HCT116 (cell line): ENCODE data around the gene CAMK2N2. TPM values are rescaled to one million over a fixed set of nuclear protein-coding genes. Genes with fewer than 3 reads are reported as not detected.

Experiments
- ATAC-seq: fragments of 200-7000 bp; cut with Tn5 transposase; 2 replicates; pipeline ENCODE4 v1.9.1; 2020; ENCODE audit warnings: mild to moderate bottlenecking, moderate library complexity
- BruUV-seq: library from RNA; stranded (reverse); fragments of 400-500 nt; replicated peaks from 2 replicates; lab custom pipeline; 2021; lab: Mats Ljungman, UMichigan
- CTCF ChIA-PET: fragments of 300-600 bp; sonication (Branson Sonifier 250); formaldehyde crosslinking; loops from one replicate; lab custom pipeline; 2021; ENCODE audit warnings: antibody characterized with exemption; lab: Charles Lee
- POLR2A ChIA-PET: fragments of 300-600, 350-600 bp; sonication (Branson Sonifier 250); formaldehyde crosslinking; loops from one replicate; lab custom pipeline; 2021; ENCODE audit warnings: antibody characterized with exemption; lab: Charles Lee
- RAD21 ChIA-PET, 2 experiments: fragments of 300-600 bp; sonication (Branson Sonifier 250); formaldehyde crosslinking; loops; one replicate each; lab custom pipeline; 2023; ENCODE audit warnings: low total read pairs in 2 of 2; ENCODE audit not compliant: uncharacterized antibody in 2 of 2, unreplicated experiment in 2 of 2, low non-redundant PET in 1 of 2; lab: Charles Lee
- DNase-seq: peaks from one replicate; pipeline ENCODE4 v3.0.0-alpha.2; 2010; ENCODE audit warnings: low read depth, low spot score
- H2AFZ ChIP-seq: fragments of 200-600 bp; shearing (Covaris generic), sonication (generic); 2 replicates; pipeline ENCODE4 v1.6.1; 2017; ENCODE audit warnings: low read depth, mixed run types, mixed read lengths, antibody characterized with exemption, low read length; ENCODE audit not compliant: poor library complexity, severe bottlenecking
- H3K27ac ChIP-seq: 2 replicates; pipeline ENCODE4 v1.5.1; 2012; ENCODE audit warnings: low read depth, low read length
- H3K27me3 ChIP-seq: fragments of 200-600 bp; sonication (generic); 2 replicates; pipeline ENCODE4 v1.6.1; 2016; ENCODE audit warnings: mixed run types, low read length, mixed read lengths; ENCODE audit not compliant: insufficient read depth
- H3K36me3 ChIP-seq, 2 experiments: fragments of 200-500 bp in 1 of 2; fragments of 200-600 bp in 1 of 2; sonication (Bioruptor generic) in 1 of 2; sonication (generic) in 1 of 2; 2 replicates each; pipeline versions ENCODE4 v1.5.1 to v1.6.1; 2014 to 2016; ENCODE audit warnings: low read length in 2 of 2, inconsistent platforms in 1 of 2, mixed read lengths in 1 of 2, mixed run types in 1 of 2; ENCODE audit not compliant: insufficient read depth in 2 of 2, control insufficient read depth in 1 of 2
- H3K4me1 ChIP-seq, 2 experiments: fragments of 200-600 bp in 1 of 2; sonication (generic) in 1 of 2; 2 replicates each; pipeline versions ENCODE4 v1.5.1 to v1.6.1; 2012 to 2017; ENCODE audit warnings: low read length in 2 of 2, inconsistent platforms in 1 of 2, mild to moderate bottlenecking in 1 of 2, mixed read lengths in 1 of 2, mixed run types in 1 of 2, moderate library complexity in 1 of 2; ENCODE audit not compliant: insufficient read depth in 2 of 2, control insufficient read depth in 1 of 2
- H3K4me2 ChIP-seq: fragments of 200-600 bp; sonication (generic); 2 replicates; pipeline ENCODE4 v1.6.1; 2017; ENCODE audit warnings: mixed run types, low read length, mixed read lengths
- H3K4me3 ChIP-seq, 2 experiments: fragments of 200-600 bp in 1 of 2; sonication (generic) in 1 of 2; replicated peaks in 1 of 2; 2 replicates each; pipeline ENCODE4 v1.5.1; 2011 to 2016; ENCODE audit warnings: low read length in 2 of 2, control low read depth in 1 of 2, low read depth in 1 of 2, mild to moderate bottlenecking in 1 of 2, mixed read lengths in 1 of 2, mixed run types in 1 of 2
- H3K79me2 ChIP-seq: fragments of 200-600 bp; sonication (generic); 2 replicates; pipeline ENCODE4 v1.6.1; 2017; ENCODE audit warnings: mild to moderate bottlenecking, mixed run types, low read length, moderate library complexity, mixed read lengths; ENCODE audit not compliant: insufficient read depth
- H3K9ac ChIP-seq: fragments of 200-600 bp; sonication (generic); 2 replicates; pipeline ENCODE4 v1.6.1; 2016; ENCODE audit warnings: low read length, mixed read lengths
- H3K9me2 ChIP-seq: fragments of 200-600 bp; sonication (generic), shearing (Covaris generic); 2 replicates; pipeline ENCODE4 v1.6.1; 2017; ENCODE audit warnings: mixed run types, mild to moderate bottlenecking, moderate library complexity; ENCODE audit not compliant: insufficient read depth
- H3K9me3 ChIP-seq, 2 experiments: fragments of 200-500 bp in 1 of 2; fragments of 200-600 bp in 1 of 2; sonication (Bioruptor generic) in 1 of 2; sonication (generic) in 1 of 2; 2 replicates each; pipeline ENCODE4 v1.6.1; 2014 to 2017; ENCODE audit warnings: low read length in 2 of 2, mixed read lengths in 2 of 2, inconsistent platforms in 1 of 2, low read depth in 1 of 2, mild to moderate bottlenecking in 1 of 2, mixed run types in 1 of 2, moderate library complexity in 1 of 2; ENCODE audit not compliant: control insufficient read depth in 1 of 2, insufficient read depth in 1 of 2
- H4K20me1 ChIP-seq: fragments of 200-600 bp; sonication (generic), shearing (Covaris generic); 2 replicates; pipeline ENCODE4 v1.6.1; 2017; ENCODE audit warnings: mixed run types, mild to moderate bottlenecking, moderate library complexity; ENCODE audit not compliant: insufficient read depth
- CBX3 ChIP-seq: IDR thresholded peaks from 2 replicates; pipeline ENCODE4 v1.6.1; 2012; ENCODE audit warnings: low read depth
- CEBPB ChIP-seq: IDR thresholded peaks from 2 replicates; pipeline ENCODE4 v1.6.1; 2012; ENCODE audit warnings: low read depth
- ELF1 ChIP-seq: IDR thresholded peaks from 2 replicates; pipeline ENCODE4 v1.6.1; 2012; ENCODE audit warnings: low read depth, borderline replicate concordance
- EZH2phosphoT487 ChIP-seq: fragments of 200-600 bp; IDR thresholded peaks from 2 replicates; pipeline ENCODE4 v1.6.1; 2018; ENCODE audit warnings: antibody characterized with exemption, borderline replicate concordance
- POLR2A ChIP-seq: IDR thresholded peaks from 2 replicates; pipeline ENCODE4 v1.7.0; 2011; ENCODE audit warnings: borderline replicate concordance; ENCODE audit not compliant: insufficient read depth, insufficient read length; ENCODE audit errors: extremely low read depth
- POLR2AphosphoS5 ChIP-seq: IDR thresholded peaks from 2 replicates; pipeline ENCODE4 v1.6.1; 2011; ENCODE audit warnings: mild to moderate bottlenecking, low read depth, low read length, moderate library complexity
- RAD21 ChIP-seq: IDR thresholded peaks from 2 replicates; pipeline ENCODE4 v1.6.1; 2012; ENCODE audit warnings: low read depth, mild to moderate bottlenecking
- SIN3A ChIP-seq: IDR thresholded peaks from 2 replicates; pipeline ENCODE4 v1.6.1; 2012; ENCODE audit warnings: low read depth
- TCF7L2 ChIP-seq: IDR thresholded peaks from 2 replicates; pipeline ENCODE4 v1.7.0; 2011; ENCODE audit warnings: borderline replicate concordance, inconsistent platforms; ENCODE audit not compliant: insufficient read depth, insufficient read length; ENCODE audit errors: extremely low read depth
- YY1 ChIP-seq: IDR thresholded peaks from 2 replicates; pipeline ENCODE4 v1.6.1; 2011; ENCODE audit warnings: low read length, low read depth, moderate library complexity, mild to moderate bottlenecking; ENCODE audit not compliant: insufficient replicate concordance; ENCODE audit errors: extremely low read depth
- ZFX ChIP-seq: fragments of 450-650 bp; IDR thresholded peaks from 2 replicates; pipeline ENCODE4 v1.6.1; 2017
- intact Hi-C: fragments of 100-400 bp; cut with micrococcal nuclease; formaldehyde crosslinking; loops from 2 replicates; pipeline ENCODE4 v1.10.0; 2022
- total RNA-seq: library from RNA; stranded (reverse); gene quantifications from one replicate; pipeline ENCODE4 v1.2.1, GENCODE V29; 2021; ENCODE audit not compliant: unreplicated experiment
- TF ChIP-seq, protein P1 (sequence below): IDR thresholded peaks from 2 replicates; pipeline ENCODE4 v1.6.1; 2012
- TF ChIP-seq, protein P2 (sequence below): IDR thresholded peaks from 2 replicates; pipeline ENCODE4 v1.6.1; 2012; ENCODE audit warnings: low read depth
- TF ChIP-seq, protein P3 (sequence below), 3 experiments: fragments of 200-600 bp in 1 of 3; sonication (generic) in 1 of 3; IDR thresholded peaks in 2 of 3; conservative IDR thresholded peaks in 1 of 3; 2 replicates each; pipeline ENCODE4 v1.5.1; 2012 to 2017; ENCODE audit warnings: low read depth in 2 of 3, low read length in 2 of 3, antibody characterized with exemption in 1 of 3, borderline replicate concordance in 1 of 3, control low read depth in 1 of 3, mild to moderate bottlenecking in 1 of 3, mixed read lengths in 1 of 3, mixed run types in 1 of 3, moderate library complexity in 1 of 3; ENCODE audit not compliant: insufficient read depth in 1 of 3

Gene CAMK2N2
- total RNA-seq, 1 experiment from 2014 or later: 5.1 TPM

DNA sequence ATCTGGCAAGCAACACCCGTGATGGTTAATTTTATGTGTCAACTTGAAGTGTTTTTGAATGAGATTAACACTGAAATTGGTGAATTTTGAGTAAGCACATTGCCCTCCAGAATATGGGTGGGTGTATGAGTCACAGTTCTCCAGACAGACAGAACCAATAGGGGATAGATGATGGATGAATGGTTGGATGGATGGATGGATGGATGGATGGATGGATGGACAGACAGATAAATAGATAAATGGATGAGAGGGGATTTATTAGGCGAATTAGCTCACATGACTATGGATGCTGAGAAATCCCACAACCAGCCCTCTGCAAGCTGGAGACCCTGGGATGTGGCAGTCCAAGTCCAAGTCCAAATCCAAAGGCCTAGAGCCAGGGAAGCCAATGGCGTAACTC is 37.4 kb downstream of the CAMK2N2 start:
- Histone ChIP-seq H3K36me3 (no peaks in the 10 kb centered on the region), H3K4me1 (peaks cover 0 to 9% of the 10 kb centered on the region in 2 experiments; a peak in 3 of 4 replicates), H3K27me3 (no peaks in the 10 kb centered on the region), H3K79me2 (no peaks in the 10 kb centered on the region), H3K9me3 (no peaks in the 10 kb centered on the region), H3K4me3 (no peak overlapping the region), H3K9ac (no peak overlapping the region), H3K4me2 (no peak overlapping the region), H4K20me1 (no peaks in the 10 kb centered on the region), H2AFZ (no peak overlapping the region), H3K27ac (no peak overlapping the region), H3K9me2 (no peaks in the 10 kb centered on the region)
- intact Hi-C loops: no loop called here
- no peak for TF ChIP-seq ELF1
- TF ChIP-seq CEBPB: no peak
- no peak for TF ChIP-seq POLR2AphosphoS5
- no peak for TF ChIP-seq RAD21
- TF ChIP-seq TCF7L2: no peak
- no peak for TF ChIP-seq POLR2A
- TF ChIP-seq EZH2phosphoT487: no peak
- TF ChIP-seq, protein P1, sequence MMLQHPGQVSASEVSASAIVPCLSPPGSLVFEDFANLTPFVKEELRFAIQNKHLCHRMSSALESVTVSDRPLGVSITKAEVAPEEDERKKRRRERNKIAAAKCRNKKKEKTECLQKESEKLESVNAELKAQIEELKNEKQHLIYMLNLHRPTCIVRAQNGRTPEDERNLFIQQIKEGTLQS: no peak
- no peak for TF ChIP-seq SIN3A
- TF ChIP-seq, protein P2, sequence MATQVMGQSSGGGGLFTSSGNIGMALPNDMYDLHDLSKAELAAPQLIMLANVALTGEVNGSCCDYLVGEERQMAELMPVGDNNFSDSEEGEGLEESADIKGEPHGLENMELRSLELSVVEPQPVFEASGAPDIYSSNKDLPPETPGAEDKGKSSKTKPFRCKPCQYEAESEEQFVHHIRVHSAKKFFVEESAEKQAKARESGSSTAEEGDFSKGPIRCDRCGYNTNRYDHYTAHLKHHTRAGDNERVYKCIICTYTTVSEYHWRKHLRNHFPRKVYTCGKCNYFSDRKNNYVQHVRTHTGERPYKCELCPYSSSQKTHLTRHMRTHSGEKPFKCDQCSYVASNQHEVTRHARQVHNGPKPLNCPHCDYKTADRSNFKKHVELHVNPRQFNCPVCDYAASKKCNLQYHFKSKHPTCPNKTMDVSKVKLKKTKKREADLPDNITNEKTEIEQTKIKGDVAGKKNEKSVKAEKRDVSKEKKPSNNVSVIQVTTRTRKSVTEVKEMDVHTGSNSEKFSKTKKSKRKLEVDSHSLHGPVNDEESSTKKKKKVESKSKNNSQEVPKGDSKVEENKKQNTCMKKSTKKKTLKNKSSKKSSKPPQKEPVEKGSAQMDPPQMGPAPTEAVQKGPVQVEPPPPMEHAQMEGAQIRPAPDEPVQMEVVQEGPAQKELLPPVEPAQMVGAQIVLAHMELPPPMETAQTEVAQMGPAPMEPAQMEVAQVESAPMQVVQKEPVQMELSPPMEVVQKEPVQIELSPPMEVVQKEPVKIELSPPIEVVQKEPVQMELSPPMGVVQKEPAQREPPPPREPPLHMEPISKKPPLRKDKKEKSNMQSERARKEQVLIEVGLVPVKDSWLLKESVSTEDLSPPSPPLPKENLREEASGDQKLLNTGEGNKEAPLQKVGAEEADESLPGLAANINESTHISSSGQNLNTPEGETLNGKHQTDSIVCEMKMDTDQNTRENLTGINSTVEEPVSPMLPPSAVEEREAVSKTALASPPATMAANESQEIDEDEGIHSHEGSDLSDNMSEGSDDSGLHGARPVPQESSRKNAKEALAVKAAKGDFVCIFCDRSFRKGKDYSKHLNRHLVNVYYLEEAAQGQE: no peak
- TF ChIP-seq CBX3: no peak
- TF ChIP-seq, protein P3, sequence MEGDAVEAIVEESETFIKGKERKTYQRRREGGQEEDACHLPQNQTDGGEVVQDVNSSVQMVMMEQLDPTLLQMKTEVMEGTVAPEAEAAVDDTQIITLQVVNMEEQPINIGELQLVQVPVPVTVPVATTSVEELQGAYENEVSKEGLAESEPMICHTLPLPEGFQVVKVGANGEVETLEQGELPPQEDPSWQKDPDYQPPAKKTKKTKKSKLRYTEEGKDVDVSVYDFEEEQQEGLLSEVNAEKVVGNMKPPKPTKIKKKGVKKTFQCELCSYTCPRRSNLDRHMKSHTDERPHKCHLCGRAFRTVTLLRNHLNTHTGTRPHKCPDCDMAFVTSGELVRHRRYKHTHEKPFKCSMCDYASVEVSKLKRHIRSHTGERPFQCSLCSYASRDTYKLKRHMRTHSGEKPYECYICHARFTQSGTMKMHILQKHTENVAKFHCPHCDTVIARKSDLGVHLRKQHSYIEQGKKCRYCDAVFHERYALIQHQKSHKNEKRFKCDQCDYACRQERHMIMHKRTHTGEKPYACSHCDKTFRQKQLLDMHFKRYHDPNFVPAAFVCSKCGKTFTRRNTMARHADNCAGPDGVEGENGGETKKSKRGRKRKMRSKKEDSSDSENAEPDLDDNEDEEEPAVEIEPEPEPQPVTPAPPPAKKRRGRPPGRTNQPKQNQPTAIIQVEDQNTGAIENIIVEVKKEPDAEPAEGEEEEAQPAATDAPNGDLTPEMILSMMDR (IDR thresholded peaks at IDR 0.05 in 2 of 3, conservative IDR thresholded peaks at IDR 0.05 in 1 of 3; ENCODE audit: borderline replicate concordance in 1 of 3, insufficient read depth in 1 of 3, low read depth in 2 of 3, low read length in 2 of 3): no peak
- no peak for TF ChIP-seq ZFX
- TF ChIP-seq YY1: no peak
- CTCF ChIA-PET: no interaction called here
- RAD21 ChIA-PET: no interaction called here
- no TSS peak for BruUV-seq
- DNase-seq (no peak), ATAC-seq (no peak)
- POLR2A ChIA-PET: no interaction called here
